ENCODE results near the gene AKNA.

The AKNA gene, protein sequence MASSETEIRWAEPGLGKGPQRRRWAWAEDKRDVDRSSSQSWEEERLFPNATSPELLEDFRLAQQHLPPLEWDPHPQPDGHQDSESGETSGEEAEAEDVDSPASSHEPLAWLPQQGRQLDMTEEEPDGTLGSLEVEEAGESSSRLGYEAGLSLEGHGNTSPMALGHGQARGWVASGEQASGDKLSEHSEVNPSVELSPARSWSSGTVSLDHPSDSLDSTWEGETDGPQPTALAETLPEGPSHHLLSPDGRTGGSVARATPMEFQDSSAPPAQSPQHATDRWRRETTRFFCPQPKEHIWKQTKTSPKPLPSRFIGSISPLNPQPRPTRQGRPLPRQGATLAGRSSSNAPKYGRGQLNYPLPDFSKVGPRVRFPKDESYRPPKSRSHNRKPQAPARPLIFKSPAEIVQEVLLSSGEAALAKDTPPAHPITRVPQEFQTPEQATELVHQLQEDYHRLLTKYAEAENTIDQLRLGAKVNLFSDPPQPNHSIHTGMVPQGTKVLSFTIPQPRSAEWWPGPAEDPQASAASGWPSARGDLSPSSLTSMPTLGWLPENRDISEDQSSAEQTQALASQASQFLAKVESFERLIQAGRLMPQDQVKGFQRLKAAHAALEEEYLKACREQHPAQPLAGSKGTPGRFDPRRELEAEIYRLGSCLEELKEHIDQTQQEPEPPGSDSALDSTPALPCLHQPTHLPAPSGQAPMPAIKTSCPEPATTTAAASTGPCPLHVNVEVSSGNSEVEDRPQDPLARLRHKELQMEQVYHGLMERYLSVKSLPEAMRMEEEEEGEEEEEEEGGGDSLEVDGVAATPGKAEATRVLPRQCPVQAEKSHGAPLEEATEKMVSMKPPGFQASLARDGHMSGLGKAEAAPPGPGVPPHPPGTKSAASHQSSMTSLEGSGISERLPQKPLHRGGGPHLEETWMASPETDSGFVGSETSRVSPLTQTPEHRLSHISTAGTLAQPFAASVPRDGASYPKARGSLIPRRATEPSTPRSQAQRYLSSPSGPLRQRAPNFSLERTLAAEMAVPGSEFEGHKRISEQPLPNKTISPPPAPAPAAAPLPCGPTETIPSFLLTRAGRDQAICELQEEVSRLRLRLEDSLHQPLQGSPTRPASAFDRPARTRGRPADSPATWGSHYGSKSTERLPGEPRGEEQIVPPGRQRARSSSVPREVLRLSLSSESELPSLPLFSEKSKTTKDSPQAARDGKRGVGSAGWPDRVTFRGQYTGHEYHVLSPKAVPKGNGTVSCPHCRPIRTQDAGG (N-terminal part only)

DNA sequence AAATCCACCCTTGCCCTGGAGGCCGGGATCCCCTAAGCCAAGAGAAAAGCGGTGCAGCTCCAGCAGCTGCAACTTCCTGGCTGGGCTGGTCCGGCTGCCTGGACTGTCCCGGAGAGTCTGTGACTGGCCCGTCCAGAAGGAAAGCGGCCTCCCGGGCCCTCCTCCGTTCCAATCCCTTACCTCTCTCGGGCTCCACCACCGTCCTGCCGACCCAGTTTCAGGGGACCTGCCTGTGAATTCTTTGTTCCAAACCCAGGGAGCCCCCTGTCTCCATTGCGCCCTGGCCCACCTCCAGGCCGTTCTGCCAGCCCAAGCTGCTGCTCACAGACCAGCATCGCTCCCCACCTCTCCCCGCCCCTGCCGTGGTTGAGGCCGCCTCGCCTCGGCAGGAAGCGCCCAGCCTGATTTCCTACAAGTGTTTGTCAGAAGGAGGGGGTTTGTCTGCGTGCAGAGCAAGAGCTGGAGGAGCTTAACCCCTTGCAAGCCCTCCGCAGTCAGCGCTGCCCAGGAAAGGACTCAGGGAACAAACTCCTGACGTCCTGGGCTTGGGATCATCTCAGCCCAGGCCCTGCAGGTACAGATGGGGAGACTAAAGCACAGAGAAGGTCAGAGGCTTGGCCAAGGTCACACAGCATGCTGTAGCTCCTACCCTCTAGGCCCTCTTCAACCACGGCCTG lies at the start of gene AKNA:
Gene AKNA (minus strand): TSS at position 303 of the 677 bp plus-strand sequence. CDS start 6,649 bp downstream, outside the sequence.
- TF ChIP-seq GATA2 (IDR thresholded peaks at IDR 0.05; ENCODE audit: low read depth, low read length): no peak
- no peak for TF ChIP-seq GATA3 (IDR thresholded peaks at IDR 0.05; ENCODE audit: low read depth, low read length)

DNA sequence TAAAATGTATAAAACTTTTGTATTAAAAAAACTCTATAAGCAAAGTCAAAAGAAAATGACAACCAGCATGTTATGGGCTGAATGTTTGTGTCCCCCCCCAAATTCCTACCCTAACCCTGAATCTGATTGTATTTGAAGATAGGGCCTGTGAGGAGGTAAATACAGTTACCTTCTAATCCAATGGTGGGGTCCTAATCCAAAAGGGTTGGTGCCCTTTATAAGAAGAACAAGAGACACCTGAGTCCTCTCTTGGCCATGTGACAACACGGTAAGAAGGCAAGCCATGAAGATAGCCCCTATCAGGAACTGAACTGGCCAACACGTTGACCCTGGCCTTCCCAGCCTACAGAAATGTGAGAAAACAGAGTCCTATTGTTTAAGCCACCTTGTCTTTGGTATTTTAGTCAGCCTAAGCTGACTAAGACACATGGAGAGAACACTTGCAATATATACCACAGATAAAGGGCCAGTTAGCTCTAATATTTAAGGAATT lies 49.7 kb upstream of the AKNA start:
- no peak for TF ChIP-seq GATA2 (IDR thresholded peaks at IDR 0.05; ENCODE audit: low read depth, low read length)
- TF ChIP-seq GATA3 (IDR thresholded peaks at IDR 0.05; ENCODE audit: low read depth, low read length): no peak

DNA sequence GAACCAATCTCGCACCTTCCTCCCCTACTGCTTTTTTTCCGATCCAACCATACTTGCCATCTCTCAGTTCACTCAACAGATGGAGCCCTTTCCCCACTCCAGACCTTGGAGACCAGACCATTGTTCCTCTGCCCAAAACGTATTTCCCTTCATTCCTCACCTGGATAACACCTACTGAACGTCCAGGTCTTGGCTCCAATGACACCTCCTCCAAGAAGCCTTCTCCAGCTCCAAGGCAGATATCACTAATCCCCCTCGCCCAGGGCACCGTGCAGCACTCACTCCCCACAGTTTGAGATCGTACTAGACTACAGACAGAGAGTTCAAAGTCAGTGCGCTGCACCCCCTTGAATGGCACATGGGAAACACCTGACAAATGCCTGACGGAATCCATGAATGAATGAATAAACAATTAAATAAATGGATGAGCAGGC lies 47.1 kb upstream of the AKNA start:
- TF ChIP-seq GATA2 (IDR thresholded peaks at IDR 0.05; ENCODE audit: low read depth, low read length): no peak
- TF ChIP-seq GATA3 (IDR thresholded peaks at IDR 0.05; ENCODE audit: low read depth, low read length): no peak

DNA sequence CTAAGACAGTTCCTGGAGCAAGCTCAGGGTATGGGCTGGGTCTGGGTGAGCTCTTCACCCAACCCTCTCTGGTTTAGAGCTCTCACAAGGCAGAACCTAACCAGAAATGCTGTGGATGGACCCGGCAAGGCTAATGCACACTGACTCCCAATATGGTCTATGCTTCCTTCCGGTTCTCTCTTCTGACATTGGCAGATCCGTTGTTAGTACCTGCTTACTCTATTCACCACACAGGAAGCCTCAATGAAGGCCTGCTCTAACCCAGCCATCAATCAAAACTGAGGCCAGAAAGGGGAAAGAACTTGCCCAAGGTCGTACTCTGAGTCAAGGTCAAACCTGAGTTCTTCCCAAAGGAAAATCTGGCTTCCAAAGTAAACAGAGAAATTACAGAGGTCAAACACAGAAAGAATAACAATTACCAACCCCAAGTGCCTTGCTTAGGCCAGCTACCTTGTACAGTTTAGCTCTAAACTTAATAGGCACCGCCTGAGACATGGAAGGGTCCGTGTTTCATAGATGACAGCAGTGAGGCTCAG lies 46.0 kb upstream of the AKNA start:
- TF ChIP-seq GATA3 (IDR thresholded peaks at IDR 0.05; ENCODE audit: low read depth, low read length) (no peak), GATA2 (IDR thresholded peaks at IDR 0.05; ENCODE audit: low read depth, low read length) (no peak)

DNA sequence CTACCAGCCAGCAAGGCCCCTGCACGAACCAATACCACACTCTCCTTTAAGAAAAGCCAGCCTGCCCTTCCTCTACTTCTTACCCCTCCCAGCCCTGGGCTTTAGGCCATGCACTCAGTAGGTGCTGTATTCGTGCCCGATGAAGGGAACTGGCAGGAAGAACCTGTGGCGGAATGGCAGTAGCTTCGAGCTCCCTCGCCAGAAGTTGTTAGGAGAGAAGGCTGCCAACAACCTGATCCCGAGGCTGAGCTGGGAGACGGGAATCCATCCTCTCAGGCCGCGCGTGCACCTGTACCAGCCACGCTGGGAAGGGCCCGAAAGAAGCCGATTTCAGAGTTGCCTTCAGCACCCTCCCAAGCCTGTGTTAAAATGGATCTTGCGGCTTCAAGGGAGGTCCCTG lies 45.3 kb upstream of the AKNA start:
- TF ChIP-seq GATA2 (IDR thresholded peaks at IDR 0.05; ENCODE audit: low read depth, low read length) (no peak), GATA3 (IDR thresholded peaks at IDR 0.05; ENCODE audit: low read depth, low read length) (no peak)

DNA sequence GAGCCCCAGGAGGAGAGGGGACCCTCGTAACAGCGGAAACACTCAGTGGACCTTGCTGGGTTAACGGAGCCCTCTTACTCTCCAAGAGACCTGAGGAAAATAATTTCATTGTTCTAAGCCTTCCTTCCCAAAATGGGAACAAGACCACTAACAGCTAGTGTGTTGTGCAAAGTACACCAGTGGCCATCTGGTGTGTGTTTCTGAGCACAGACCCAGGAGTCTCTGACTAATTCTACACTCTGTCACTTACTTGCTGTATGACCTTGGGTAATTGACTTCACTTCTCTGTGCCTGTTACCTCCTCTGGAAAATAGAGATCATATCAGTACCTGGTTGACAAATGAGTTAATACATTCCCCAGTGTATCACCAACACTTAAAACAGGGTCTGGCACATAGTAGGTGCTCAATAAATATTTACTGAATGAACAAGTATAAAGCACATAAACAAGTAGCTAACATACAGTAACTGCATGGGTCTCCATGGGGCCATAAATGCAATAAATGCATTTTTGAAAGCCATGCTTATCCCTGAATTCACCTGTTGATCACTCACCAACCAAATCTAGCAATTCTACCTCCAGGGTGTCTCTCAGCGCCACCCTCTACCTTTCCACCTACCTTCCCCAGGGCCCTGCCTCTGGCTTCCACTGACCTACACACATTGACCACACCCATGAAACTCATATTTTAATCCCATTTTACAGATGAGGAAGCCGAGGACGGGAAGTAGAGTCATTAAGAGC lies 44.7 kb upstream of the AKNA start:
- TF ChIP-seq GATA2 (IDR thresholded peaks at IDR 0.05; ENCODE audit: low read depth, low read length): no peak
- TF ChIP-seq GATA3 (IDR thresholded peaks at IDR 0.05; ENCODE audit: low read depth, low read length): no peak

DNA sequence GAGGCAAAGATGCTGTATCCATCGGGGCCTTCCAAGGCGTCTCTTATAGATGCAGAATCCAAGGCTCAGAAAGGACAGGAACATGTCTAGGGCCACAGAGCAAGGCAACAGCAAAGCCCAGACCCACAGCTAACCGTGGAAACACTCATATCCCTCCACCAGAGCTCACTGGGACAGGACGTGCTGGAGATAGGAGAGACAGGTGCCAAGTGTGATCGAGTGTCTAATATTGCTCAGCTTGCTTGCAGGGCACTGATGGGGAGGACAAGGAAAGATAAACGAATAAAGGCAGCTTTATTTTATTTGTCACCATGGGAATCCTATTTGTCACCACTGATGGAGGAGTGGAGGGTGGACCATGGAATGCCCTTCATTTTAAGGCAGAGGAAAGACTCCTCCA lies 44.0 kb upstream of the AKNA start:
- TF ChIP-seq GATA3 (IDR thresholded peaks at IDR 0.05; ENCODE audit: low read depth, low read length) (no peak), GATA2 (IDR thresholded peaks at IDR 0.05; ENCODE audit: low read depth, low read length) (no peak)

DNA sequence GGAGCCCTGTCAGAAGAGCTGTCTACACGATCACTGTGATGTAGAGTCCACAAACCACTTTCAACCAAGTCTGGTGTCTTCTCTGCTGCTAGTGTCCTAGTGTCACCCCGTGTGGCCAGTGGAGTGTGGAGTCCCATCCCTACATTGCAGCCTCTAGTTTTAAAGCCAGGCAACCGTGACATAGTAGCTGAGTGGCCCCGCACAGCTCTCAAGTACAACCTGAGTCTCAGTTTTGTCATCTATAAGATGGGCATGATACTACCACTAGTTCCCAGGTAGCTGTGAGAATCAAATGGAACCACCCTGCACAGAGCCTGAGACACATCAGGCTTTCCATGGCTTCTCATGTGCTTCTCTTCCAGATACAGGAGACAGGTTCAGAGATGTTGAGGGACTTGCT lies 43.2 kb upstream of the AKNA start:
- TF ChIP-seq GATA2 (IDR thresholded peaks at IDR 0.05; ENCODE audit: low read depth, low read length) (no peak), GATA3 (IDR thresholded peaks at IDR 0.05; ENCODE audit: low read depth, low read length) (no peak)

DNA sequence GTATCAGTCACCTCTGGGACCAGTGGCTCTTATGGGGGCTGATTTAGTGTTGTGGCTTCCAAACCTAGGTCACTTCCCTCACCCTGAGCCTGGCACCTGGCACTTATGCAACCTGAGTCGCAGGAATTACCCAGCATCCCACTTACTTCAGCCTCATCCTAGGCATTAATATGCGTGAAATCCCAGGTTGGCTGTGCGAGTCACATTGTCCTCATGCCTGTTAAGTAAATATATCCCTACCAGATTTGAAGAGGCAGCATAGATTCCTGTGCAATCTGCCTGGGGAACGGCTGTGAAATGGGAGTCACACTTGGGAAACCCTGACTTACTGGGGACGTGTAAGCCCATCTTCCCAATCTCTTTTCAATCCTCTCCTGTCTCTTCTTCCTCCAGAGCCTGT lies 42.7 kb upstream of the AKNA start:
- TF ChIP-seq GATA2 (IDR thresholded peaks at IDR 0.05; ENCODE audit: low read depth, low read length): no peak
- TF ChIP-seq GATA3 (IDR thresholded peaks at IDR 0.05; ENCODE audit: low read depth, low read length): no peak

DNA sequence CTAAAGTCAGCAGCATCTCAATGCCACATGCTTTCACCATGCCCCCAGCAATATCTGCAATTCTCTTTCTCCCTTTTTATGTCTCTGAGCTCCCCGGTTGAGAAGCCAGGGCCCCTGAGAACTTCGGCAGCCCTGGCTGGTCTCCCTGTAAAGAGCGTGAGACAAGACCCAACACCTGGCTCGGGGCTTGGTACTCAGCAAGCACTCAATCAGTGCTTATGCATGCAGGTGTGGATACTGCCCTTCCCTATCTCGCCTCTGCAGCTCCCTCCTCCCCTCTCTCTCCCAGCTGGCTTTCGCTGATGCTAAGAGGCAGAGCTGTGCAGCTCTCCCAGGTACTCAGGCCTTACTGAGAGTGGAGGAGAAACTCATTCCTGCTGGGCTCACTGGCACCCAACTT lies 41.7 kb upstream of the AKNA start:
- TF ChIP-seq GATA2 (IDR thresholded peaks at IDR 0.05; ENCODE audit: low read depth, low read length) (no peak), GATA3 (IDR thresholded peaks at IDR 0.05; ENCODE audit: low read depth, low read length) (no peak)

DNA sequence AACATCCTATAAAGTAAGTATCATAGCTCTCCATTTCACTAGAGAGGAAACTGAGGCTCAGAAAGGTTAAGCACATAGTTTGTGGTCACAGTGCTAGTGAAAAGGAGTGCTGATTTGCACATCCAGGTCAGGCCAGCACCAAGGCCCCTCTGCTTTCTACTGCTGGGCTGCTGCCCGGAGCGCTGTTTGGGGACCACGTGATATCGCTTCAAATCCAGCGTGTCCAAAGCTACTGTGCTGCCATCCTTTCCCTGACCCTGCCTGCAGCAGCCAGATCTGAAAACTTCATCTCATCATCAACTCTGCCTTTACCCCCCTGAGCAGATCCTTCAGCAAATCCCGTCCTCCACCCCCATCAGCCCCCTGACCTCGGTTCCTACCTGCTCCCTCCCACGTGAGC lies 40.7 kb upstream of the AKNA start:
- TF ChIP-seq GATA2 (IDR thresholded peaks at IDR 0.05; ENCODE audit: low read depth, low read length) (no peak), GATA3 (IDR thresholded peaks at IDR 0.05; ENCODE audit: low read depth, low read length) (no peak)

DNA sequence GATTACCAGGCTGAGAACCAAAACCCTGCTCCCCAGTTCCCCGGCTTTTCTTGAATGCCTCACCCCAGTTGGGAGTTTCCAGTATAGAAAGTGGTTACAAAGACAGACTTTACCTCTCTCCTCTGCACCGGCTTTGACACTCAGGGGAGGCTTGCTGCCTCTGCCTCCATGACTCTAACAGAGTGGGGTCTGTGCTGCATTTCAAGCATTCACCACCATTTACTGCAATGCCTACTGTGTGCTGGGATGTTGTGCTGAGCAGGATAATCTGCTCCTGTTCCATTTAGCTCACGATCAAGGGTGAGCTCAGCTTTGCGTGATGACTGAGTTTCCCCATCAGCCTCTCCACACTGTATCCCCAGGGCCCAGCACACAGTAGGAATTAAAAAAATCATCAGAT lies 39.9 kb upstream of the AKNA start:
- no peak for TF ChIP-seq GATA3 (IDR thresholded peaks at IDR 0.05; ENCODE audit: low read depth, low read length)
- no peak for TF ChIP-seq GATA2 (IDR thresholded peaks at IDR 0.05; ENCODE audit: low read depth, low read length)

Data from SH-SY5Y (cell line).